GM10248 (cell line): Measurements from ENCODE around the gene PAM.

ENCODE experiments used
- CTCF ChIA-PET: fragments of 300-600 bp; sonication (Branson Sonifier 250); formaldehyde crosslinking; extraction: SDS; loops from one replicate; lab custom pipeline; 2021; ENCODE audit warnings: antibody characterized with exemption; lab: Yijun Ruan, JAX
- POLR2A ChIA-PET: fragments of 350-650 bp; sonication (Branson Sonifier 250); formaldehyde crosslinking; extraction: SDS; loops from one replicate; lab custom pipeline; 2020; ENCODE audit warnings: antibody characterized with exemption; lab: Yijun Ruan, JAX
- DNase-seq: peaks from one replicate; pipeline ENCODE4 v3.0.0; 2012; ENCODE audit errors: extremely low spot score
- TF ChIP-seq, protein P1 (sequence below): IDR thresholded peaks from 2 replicates; pipeline ENCODE4 v1.5.1; 2012; ENCODE audit warnings: mild to moderate bottlenecking, low read depth; ENCODE audit errors: extremely low read depth, missing control alignments, control extremely low read depth

The PAM gene

DNA sequence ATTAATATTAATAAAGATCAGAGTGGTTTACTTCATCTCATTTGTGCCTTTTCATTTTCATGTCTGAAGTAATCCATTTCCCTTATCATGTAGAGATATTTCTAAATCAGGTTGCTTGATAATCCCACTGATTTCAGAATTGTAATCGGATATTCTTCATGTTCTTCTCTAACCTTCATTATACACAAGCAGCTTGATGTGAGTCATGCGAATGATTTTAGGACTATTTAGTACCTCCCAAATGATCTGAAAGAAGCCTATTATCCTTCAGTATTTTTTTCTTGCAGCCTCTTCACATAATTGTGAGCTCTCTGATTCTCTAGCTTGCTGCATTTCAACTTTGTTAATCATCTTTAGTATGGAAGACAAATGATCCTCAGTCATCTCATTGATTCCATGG, 182.8 kb downstream of the PAM start:
- DNase-seq: no peak
- ChIA-PET POLR2A (no interaction called here), CTCF (interaction anchor here (0.9 kb wide), 1 partner anchor 15 kb away, joined by 3 read pairs; no protein-coding TSS in a partner anchor)
- TF ChIP-seq, protein P1, sequence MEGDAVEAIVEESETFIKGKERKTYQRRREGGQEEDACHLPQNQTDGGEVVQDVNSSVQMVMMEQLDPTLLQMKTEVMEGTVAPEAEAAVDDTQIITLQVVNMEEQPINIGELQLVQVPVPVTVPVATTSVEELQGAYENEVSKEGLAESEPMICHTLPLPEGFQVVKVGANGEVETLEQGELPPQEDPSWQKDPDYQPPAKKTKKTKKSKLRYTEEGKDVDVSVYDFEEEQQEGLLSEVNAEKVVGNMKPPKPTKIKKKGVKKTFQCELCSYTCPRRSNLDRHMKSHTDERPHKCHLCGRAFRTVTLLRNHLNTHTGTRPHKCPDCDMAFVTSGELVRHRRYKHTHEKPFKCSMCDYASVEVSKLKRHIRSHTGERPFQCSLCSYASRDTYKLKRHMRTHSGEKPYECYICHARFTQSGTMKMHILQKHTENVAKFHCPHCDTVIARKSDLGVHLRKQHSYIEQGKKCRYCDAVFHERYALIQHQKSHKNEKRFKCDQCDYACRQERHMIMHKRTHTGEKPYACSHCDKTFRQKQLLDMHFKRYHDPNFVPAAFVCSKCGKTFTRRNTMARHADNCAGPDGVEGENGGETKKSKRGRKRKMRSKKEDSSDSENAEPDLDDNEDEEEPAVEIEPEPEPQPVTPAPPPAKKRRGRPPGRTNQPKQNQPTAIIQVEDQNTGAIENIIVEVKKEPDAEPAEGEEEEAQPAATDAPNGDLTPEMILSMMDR: no peak

DNA sequence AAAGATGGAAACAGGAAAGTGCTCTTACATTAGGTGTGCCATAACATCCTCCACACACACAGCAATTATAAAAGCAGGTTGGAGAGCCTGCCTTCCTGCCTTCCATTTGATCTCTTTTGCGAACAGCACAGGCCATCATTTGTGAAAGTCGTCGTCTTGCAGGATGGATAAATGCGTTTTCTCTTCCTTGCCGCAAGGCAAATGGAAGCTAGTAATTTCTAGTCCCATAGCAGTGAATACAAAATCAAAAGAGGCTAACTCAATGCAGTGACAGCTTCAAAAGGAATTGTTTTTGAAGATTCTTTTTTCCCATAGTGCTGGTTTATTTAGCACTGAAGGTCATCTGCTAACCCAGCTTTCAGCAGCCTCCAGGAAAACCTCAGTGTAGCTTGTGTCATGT, 186.0 kb downstream of the PAM start:
- POLR2A ChIA-PET: no interaction called here
- DNase-seq: no peak
- CTCF ChIA-PET: interaction anchor here (1.3 kb wide), 2 partner anchors 9 to 14 kb away, joined by 5 to 6 read pairs; no protein-coding TSS in a partner anchor
- TF ChIP-seq, protein P1: no peak

DNA sequence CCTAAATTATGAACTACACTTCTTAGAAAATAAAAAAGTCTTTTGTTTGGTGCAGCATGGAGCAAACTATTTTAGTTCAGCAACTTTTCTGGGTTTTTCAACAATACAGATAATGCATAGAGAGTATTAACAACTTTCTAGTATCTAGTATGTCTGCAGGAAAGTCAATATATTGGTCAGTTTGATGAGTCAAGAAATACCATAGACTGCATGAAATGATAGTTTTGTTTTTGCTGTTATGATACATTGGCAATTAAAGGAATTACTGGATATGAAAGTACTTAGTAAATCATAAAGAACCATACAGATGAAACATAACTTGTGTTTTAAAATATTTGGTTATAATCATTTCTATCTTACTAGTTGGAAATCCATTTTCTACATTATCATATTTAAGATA, 191.3 kb downstream of the PAM start:
- no peak for DNase-seq
- ChIA-PET CTCF (interaction anchor here (1.1 kb wide), 1 partner anchor 25 kb away, joined by 3 read pairs; no protein-coding TSS in a partner anchor), POLR2A (no interaction called here)
- TF ChIP-seq, protein P1: no peak

DNA sequence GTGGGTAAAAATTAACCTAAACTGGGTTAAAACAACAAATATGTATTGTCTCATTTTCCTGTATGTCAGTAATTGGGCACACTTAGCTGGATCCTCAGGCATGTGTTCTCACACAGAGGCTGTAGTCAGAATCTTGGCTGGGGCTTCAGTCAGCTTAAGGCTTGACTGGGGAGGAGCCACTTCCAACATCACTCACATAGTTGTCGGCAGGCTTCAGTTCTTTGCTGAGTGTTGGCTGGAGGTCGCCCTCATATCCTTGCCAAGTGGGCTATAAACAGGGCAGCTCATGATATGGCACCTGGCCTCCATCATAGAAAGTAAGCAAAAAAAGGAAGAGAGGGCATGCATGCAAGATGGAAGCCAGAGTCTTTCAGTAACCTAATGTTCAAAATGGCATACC, 191.9 kb downstream of the PAM start:
- TF ChIP-seq, protein P1: no peak
- CTCF ChIA-PET: interaction anchor here (1.1 kb wide), 2 partner anchors 24 to 30 kb away, joined by 3 read pairs; no protein-coding TSS in a partner anchor
- POLR2A ChIA-PET: no interaction called here
- DNase-seq: no peak

DNA sequence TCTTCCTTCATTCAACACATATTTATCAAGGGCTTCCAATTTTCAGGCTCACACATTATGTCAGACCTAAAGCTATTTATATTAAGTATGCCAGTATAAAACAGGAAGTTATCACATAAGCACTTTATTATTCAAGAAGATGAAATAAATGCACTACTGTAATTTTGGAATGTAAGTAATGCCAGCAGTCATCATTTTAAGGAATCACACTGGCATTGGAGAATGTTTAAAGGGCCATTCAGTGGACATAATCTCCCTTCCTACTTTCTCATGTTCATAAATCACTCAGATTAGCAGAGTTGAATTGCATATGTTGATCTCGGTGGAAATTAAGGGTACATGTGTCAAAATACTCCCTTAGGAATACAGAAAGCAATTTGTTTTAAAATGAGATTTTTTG, 200.4 kb downstream of the PAM start:
- POLR2A ChIA-PET: no interaction called here
- CTCF ChIA-PET: interaction anchor here (1.0 to 1.7 kb wide), 5 partner anchors 10 to 32 kb away, joined by 3 to 5 read pairs (median 3); no protein-coding TSS in a partner anchor
- no peak for DNase-seq
- TF ChIP-seq, protein P1: no peak

DNA sequence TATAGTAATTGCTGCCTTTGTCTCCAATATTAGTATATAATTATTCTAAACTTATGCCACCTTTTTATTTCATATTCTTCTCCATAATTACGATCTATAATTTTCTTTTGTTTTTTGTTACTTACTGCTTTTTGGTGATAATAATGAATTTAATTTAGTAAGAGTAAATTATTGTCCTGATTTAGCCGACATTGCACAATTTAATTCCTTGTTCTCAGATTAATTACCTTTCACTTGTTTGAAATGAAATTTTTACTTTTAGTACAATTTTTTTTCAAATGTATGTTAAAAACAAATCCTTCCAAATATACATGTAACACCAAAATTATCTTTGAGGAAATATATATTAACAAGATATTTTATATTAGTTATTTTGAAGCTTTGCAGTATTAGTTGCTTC, 201.5 kb downstream of the PAM start:
- CTCF ChIA-PET: interaction anchor here (1.4 to 1.7 kb wide), 2 partner anchors 9 to 14 kb away, joined by 3 to 7 read pairs; no protein-coding TSS in a partner anchor
- POLR2A ChIA-PET: no interaction called here
- TF ChIP-seq, protein P1: no peak
- DNase-seq: no peak
